OCI-LY1 (cell line): ENCODE results near the gene SLCO3A1.

Experiments used
- H2AFZ ChIP-seq: fragments of 200-600 bp; sonication (generic), shearing (Covaris generic); 2 replicates; pipeline ENCODE4 v1.6.0; 2014; ENCODE audit warnings: antibody characterized with exemption, mild to moderate bottlenecking, low read length
- H3F3A ChIP-seq: fragments of 200-600 bp; sonication (generic), shearing (Covaris generic); 2 replicates; pipeline ENCODE4 v1.6.0; 2014; ENCODE audit warnings: mild to moderate bottlenecking, antibody characterized with exemption, low read length, moderate library complexity; ENCODE audit not compliant: insufficient read depth
- H3K27ac ChIP-seq: fragments of 200-600 bp; sonication (generic); 2 replicates; pipeline ENCODE4 v1.5.1; 2014; ENCODE audit warnings: low read length, mixed run types, mild to moderate bottlenecking, low read depth; ENCODE audit not compliant: poor library complexity, severe bottlenecking
- H3K27me3 ChIP-seq: fragments of 200-600 bp; sonication (generic); 2 replicates; pipeline ENCODE4 v1.6.0; 2014; ENCODE audit warnings: antibody characterized with exemption, mild to moderate bottlenecking, low read length, moderate library complexity; ENCODE audit not compliant: insufficient read depth
- H3K36me3 ChIP-seq: fragments of 200-600 bp; sonication (generic); 2 replicates; pipeline ENCODE4 v1.6.1; 2014; ENCODE audit warnings: mild to moderate bottlenecking, antibody characterized with exemption, low read length, moderate library complexity, mixed read lengths; ENCODE audit not compliant: insufficient read depth
- H3K4me1 ChIP-seq: fragments of 200-600 bp; sonication (generic); 2 replicates; pipeline ENCODE4 v1.5.1; 2014; ENCODE audit warnings: mild to moderate bottlenecking, low read length, moderate library complexity; ENCODE audit not compliant: insufficient read depth, severe bottlenecking
- H3K4me2 ChIP-seq: fragments of 200-600 bp; sonication (generic), shearing (Covaris generic); 2 replicates; pipeline ENCODE4 v1.6.1; 2014; ENCODE audit warnings: low read length
- H3K4me3 ChIP-seq: fragments of 200-600 bp; sonication (generic); 2 replicates; pipeline ENCODE4 v1.5.1; 2014; ENCODE audit warnings: low read length, low read depth, mild to moderate bottlenecking, mixed read lengths; ENCODE audit not compliant: poor library complexity, severe bottlenecking
- H3K79me2 ChIP-seq: fragments of 200-600 bp; shearing (Covaris generic); 2 replicates; pipeline ENCODE4 v1.6.1; 2016; ENCODE audit warnings: mixed run types, low read length, mixed read lengths; ENCODE audit not compliant: insufficient read depth
- H3K9ac ChIP-seq: fragments of 200-600 bp; sonication (generic), shearing (Covaris generic); 2 replicates; pipeline ENCODE4 v1.6.1; 2014; ENCODE audit warnings: mild to moderate bottlenecking, low read length, mixed read lengths
- H3K9me2 ChIP-seq: fragments of 200-600 bp; sonication (generic), shearing (Covaris generic); 2 replicates; pipeline ENCODE4 v1.6.1; 2014; ENCODE audit warnings: low read depth, mild to moderate bottlenecking, low read length, mixed read lengths
- H3K9me3 ChIP-seq: fragments of 200-600 bp; shearing (Covaris generic); 2 replicates; pipeline ENCODE4 v1.6.1; 2014; ENCODE audit warnings: low read length, mixed read lengths
- H4K20me1 ChIP-seq: fragments of 200-600 bp; sonication (generic), shearing (Covaris generic); 2 replicates; pipeline ENCODE4 v1.6.0; 2016; ENCODE audit warnings: mild to moderate bottlenecking, low read length; ENCODE audit not compliant: insufficient read depth
- CTCF ChIP-seq: fragments of 200-600 bp; sonication (generic), shearing (Covaris generic); IDR thresholded peaks from 2 replicates; pipeline ENCODE4 v1.5.1; 2017; ENCODE audit warnings: mild to moderate bottlenecking, antibody characterized with exemption, low read length, moderate library complexity, mixed read lengths
- EZH2 ChIP-seq: fragments of 200-600 bp; sonication (generic), shearing (Covaris generic); IDR thresholded peaks from 2 replicates; pipeline ENCODE4 v1.8.0; 2017; ENCODE audit warnings: borderline replicate concordance, mixed run types, mild to moderate bottlenecking, antibody characterized with exemption, low read length, moderate library complexity, mixed read lengths

Gene SLCO3A1

GRCh38 chr15:91895051-91895450, 41.5 kb downstream of the SLCO3A1 start:
- TF ChIP-seq CTCF, result no peak
- TF ChIP-seq EZH2, result no peak
- H3K36me3 ChIP-seq, result no peaks in the 10 kb centered on the region
- no peak overlapping the region for H3K27ac ChIP-seq
- H2AFZ ChIP-seq, result no peak overlapping the region
- H3K4me1 ChIP-seq, result no peaks in the 10 kb centered on the region
- no peaks in the 10 kb centered on the region for H3F3A ChIP-seq
- H3K9me2 ChIP-seq, result no peaks in the 10 kb centered on the region
- H3K4me3 ChIP-seq, result no peak overlapping the region
- no peak overlapping the region for H3K9ac ChIP-seq
- no peak overlapping the region for H3K4me2 ChIP-seq
- H4K20me1 ChIP-seq, result no peaks in the 10 kb centered on the region
- H3K9me3 ChIP-seq, result no peaks in the 10 kb centered on the region
- no peaks in the 10 kb centered on the region for H3K79me2 ChIP-seq
- H3K27me3 ChIP-seq, result no peaks in the 10 kb centered on the region

GRCh38 chr15:91896341-91897055, 43.0 kb downstream of the SLCO3A1 start:
- no peaks in the 10 kb centered on the region for H3K36me3 ChIP-seq
- H3F3A ChIP-seq, result no peaks in the 10 kb centered on the region
- H3K9me3 ChIP-seq, result no peaks in the 10 kb centered on the region
- H4K20me1 ChIP-seq, result no peaks in the 10 kb centered on the region
- no peaks in the 10 kb centered on the region for H3K9me2 ChIP-seq
- H3K4me2 ChIP-seq, result no peak overlapping the region
- TF ChIP-seq EZH2 (no peak), CTCF (no peak)
- H3K27me3 ChIP-seq, result no peaks in the 10 kb centered on the region
- H3K4me3 ChIP-seq, result no peak overlapping the region
- no peak overlapping the region for H3K27ac ChIP-seq
- no peaks in the 10 kb centered on the region for H3K4me1 ChIP-seq
- no peaks in the 10 kb centered on the region for H3K79me2 ChIP-seq
- H2AFZ ChIP-seq, result no peak overlapping the region
- H3K9ac ChIP-seq, result no peak overlapping the region

- Histone ChIP-seq H3K4me1 (no peaks in the 10 kb centered on the region), H2AFZ (no peak overlapping the region), H3K4me2 (no peak overlapping the region), H3K27me3 (no peaks in the 10 kb centered on the region), H3K9me3 (no peaks in the 10 kb centered on the region), H3K9me2 (no peaks in the 10 kb centered on the region), H3K27ac (no peak overlapping the region), H3F3A (no peaks in the 10 kb centered on the region), H3K4me3 (no peak overlapping the region), H3K9ac (no peak overlapping the region), H4K20me1 (no peaks in the 10 kb centered on the region), H3K36me3 (no peaks in the 10 kb centered on the region), H3K79me2 (no peaks in the 10 kb centered on the region)
- TF ChIP-seq EZH2 (no peak), CTCF (no peak)
Measured at GRCh38 chr15:91897585-91898372, 44.3 kb downstream of the SLCO3A1 start.
